Osteoblast (primary cell): ENCODE measurements around the gene INTU. TPM values are rescaled to one million over a fixed set of nuclear protein-coding genes. Genes with fewer than 3 reads are reported as not detected.

Experiments
- DNase-seq: peaks from one replicate; pipeline ENCODE4 v3.0.0; 2011; ENCODE audit warnings: low spot score, mixed read lengths; ENCODE audit not compliant: insufficient read length; ENCODE audit errors: missing footprints
- H2AFZ ChIP-seq: 2 replicates; pipeline ENCODE4 v1.6.0; 2011; ENCODE audit warnings: mild to moderate bottlenecking, low read length
- H3K27ac ChIP-seq: 2 replicates; pipeline ENCODE4 v1.5.1; 2011; ENCODE audit warnings: mild to moderate bottlenecking, low read depth, low read length, moderate library complexity
- H3K27me3 ChIP-seq: 2 replicates; pipeline ENCODE4 v1.6.0; 2012; ENCODE audit warnings: mild to moderate bottlenecking, control low read depth, inconsistent platforms, low read length, moderate library complexity; ENCODE audit not compliant: insufficient read depth
- H3K36me3 ChIP-seq: 2 replicates; pipeline ENCODE4 v1.5.1; 2011; ENCODE audit warnings: mild to moderate bottlenecking, low read length, control low read depth, moderate library complexity; ENCODE audit not compliant: insufficient read depth
- H3K4me1 ChIP-seq: 2 replicates; pipeline ENCODE4 v1.5.1; 2011; ENCODE audit warnings: mild to moderate bottlenecking, low read length, control low read depth, moderate library complexity; ENCODE audit not compliant: insufficient read depth
- H3K4me2 ChIP-seq: 2 replicates; pipeline ENCODE4 v1.6.0; 2011; ENCODE audit warnings: mild to moderate bottlenecking, low read length; ENCODE audit not compliant: insufficient read depth
- H3K4me3 ChIP-seq: fragments of 200-600 bp; sonication (generic); 3 replicates; pipeline ENCODE4 v1.5.1; 2012; ENCODE audit warnings: mild to moderate bottlenecking, low read length, inconsistent platforms; ENCODE audit not compliant: insufficient read depth
- H3K79me2 ChIP-seq: 2 replicates; pipeline ENCODE4 v1.6.0; 2012; ENCODE audit warnings: mild to moderate bottlenecking, low read length, control low read depth, inconsistent platforms; ENCODE audit not compliant: insufficient read depth
- H3K9me3 ChIP-seq: 2 replicates; pipeline ENCODE4 v1.5.1; 2011; ENCODE audit warnings: low read depth, low read length, control low read depth
- H4K20me1 ChIP-seq: 2 replicates; pipeline ENCODE4 v1.6.0; 2012; ENCODE audit warnings: mild to moderate bottlenecking, low read length, control low read depth; ENCODE audit not compliant: insufficient read depth
- total RNA-seq: library from RNA; depleted of rRNA; stranded (reverse); fragments of >200 nt; gene quantifications from 2 replicates; pipeline ENCODE4 v1.2.3, GENCODE V29; 2012
- TF ChIP-seq, protein P1 (sequence below): IDR thresholded peaks from 2 replicates; pipeline ENCODE4 v1.5.1; 2011; ENCODE audit warnings: mild to moderate bottlenecking, low read depth, low read length, moderate library complexity; ENCODE audit errors: extremely low read depth

Gene INTU
- total RNA-seq, 1 donor = 7.6 TPM

GRCh38 chr4:127598656-127599055 lies 34.1 kb upstream of the INTU start:
- Histone ChIP-seq H3K27me3 (no peaks in the 10 kb centered on the region), H3K27ac (no peak overlapping the region), H2AFZ (no peak overlapping the region), H4K20me1 (no peaks in the 10 kb centered on the region), H3K9me3 (no peaks in the 10 kb centered on the region), H3K4me3 (no peak overlapping the region), H3K79me2 (no peaks in the 10 kb centered on the region), H3K4me1 (no peaks in the 10 kb centered on the region), H3K4me2 (no peak overlapping the region), H3K36me3 (no peaks in the 10 kb centered on the region)
- TF ChIP-seq, protein P1, sequence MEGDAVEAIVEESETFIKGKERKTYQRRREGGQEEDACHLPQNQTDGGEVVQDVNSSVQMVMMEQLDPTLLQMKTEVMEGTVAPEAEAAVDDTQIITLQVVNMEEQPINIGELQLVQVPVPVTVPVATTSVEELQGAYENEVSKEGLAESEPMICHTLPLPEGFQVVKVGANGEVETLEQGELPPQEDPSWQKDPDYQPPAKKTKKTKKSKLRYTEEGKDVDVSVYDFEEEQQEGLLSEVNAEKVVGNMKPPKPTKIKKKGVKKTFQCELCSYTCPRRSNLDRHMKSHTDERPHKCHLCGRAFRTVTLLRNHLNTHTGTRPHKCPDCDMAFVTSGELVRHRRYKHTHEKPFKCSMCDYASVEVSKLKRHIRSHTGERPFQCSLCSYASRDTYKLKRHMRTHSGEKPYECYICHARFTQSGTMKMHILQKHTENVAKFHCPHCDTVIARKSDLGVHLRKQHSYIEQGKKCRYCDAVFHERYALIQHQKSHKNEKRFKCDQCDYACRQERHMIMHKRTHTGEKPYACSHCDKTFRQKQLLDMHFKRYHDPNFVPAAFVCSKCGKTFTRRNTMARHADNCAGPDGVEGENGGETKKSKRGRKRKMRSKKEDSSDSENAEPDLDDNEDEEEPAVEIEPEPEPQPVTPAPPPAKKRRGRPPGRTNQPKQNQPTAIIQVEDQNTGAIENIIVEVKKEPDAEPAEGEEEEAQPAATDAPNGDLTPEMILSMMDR = no peak
- DNase-seq = no peak

- Histone ChIP-seq H3K27me3 (peaks cover 6% of the 10 kb centered on the region), H3K4me2 (no peak overlapping the region), H3K27ac (no peak overlapping the region), H3K4me1 (no peaks in the 10 kb centered on the region), H4K20me1 (no peaks in the 10 kb centered on the region), H3K9me3 (no peaks in the 10 kb centered on the region), H3K79me2 (no peaks in the 10 kb centered on the region), H3K36me3 (no peaks in the 10 kb centered on the region), H2AFZ (no peak overlapping the region), H3K4me3 (no peak overlapping the region)
- no peak for DNase-seq
- TF ChIP-seq, protein P1 = peak; percentile 35
Observed at GRCh38 chr4:127601029-127601428, 31.7 kb upstream of the INTU start.

GRCh38 chr4:127604949-127605709 lies 27.6 kb upstream of the INTU start:
- H2AFZ ChIP-seq = no peak overlapping the region
- H3K4me2 ChIP-seq = no peak overlapping the region
- no peaks in the 10 kb centered on the region for H3K36me3 ChIP-seq
- no peaks in the 10 kb centered on the region for H3K9me3 ChIP-seq
- no peaks in the 10 kb centered on the region for H3K4me1 ChIP-seq
- no peak overlapping the region for H3K4me3 ChIP-seq
- H3K79me2 ChIP-seq = no peaks in the 10 kb centered on the region
- TF ChIP-seq, protein P1 = peak; percentile 43
- H3K27me3 ChIP-seq = peaks cover 10% of the 10 kb centered on the region
- H3K27ac ChIP-seq = no peak overlapping the region
- peak; percentile 67 for DNase-seq
- H4K20me1 ChIP-seq = no peaks in the 10 kb centered on the region

GRCh38 chr4:127606823-127607222 lies 25.9 kb upstream of the INTU start:
- Histone ChIP-seq H3K36me3 (no peaks in the 10 kb centered on the region), H3K9me3 (no peaks in the 10 kb centered on the region), H4K20me1 (no peaks in the 10 kb centered on the region), H3K4me1 (no peaks in the 10 kb centered on the region), H3K27ac (no peak overlapping the region), H3K4me3 (no peak overlapping the region), H2AFZ (no peak overlapping the region), H3K27me3 (peaks cover 10% of the 10 kb centered on the region), H3K79me2 (no peaks in the 10 kb centered on the region), H3K4me2 (no peak overlapping the region)
- DNase-seq = no peak
- TF ChIP-seq, protein P1 = no peak
